HFFc6 (cell line): Measurements from ENCODE around the gene TDP2. TPM values are rescaled to one million over a fixed set of nuclear protein-coding genes. Genes with fewer than 3 reads are reported as not detected.
"Not testable (repeated sequence)": the region's sequence is repeated elsewhere in the genome, so short reads cannot be mapped to it uniquely, and the experiment has no call there.

Experiments used
- DNase-seq: peaks from one replicate; pipeline ENCODE4 v3.0.0-alpha.2; 2018
- H3K27ac Mint-ChIP-seq: 2 replicates; pipeline ENCODE4 v1.8.0; 2020; ENCODE audit warnings: mild to moderate bottlenecking, mixed read lengths
- H3K27me3 Mint-ChIP-seq: 2 replicates; pipeline ENCODE4 v1.8.0; 2021; ENCODE audit warnings: mild to moderate bottlenecking, moderate library complexity, mixed read lengths; ENCODE audit not compliant: insufficient read depth
- H3K36me3 Mint-ChIP-seq: 2 replicates; pipeline ENCODE4 v1.8.0; 2021; ENCODE audit warnings: low read depth, mixed read lengths
- H3K4me1 Mint-ChIP-seq: 2 replicates; pipeline ENCODE4 v1.8.0; 2020; ENCODE audit warnings: low read depth, mixed read lengths
- H3K4me3 Mint-ChIP-seq: 2 replicates; pipeline ENCODE4 v1.8.0; 2020; ENCODE audit warnings: mild to moderate bottlenecking, moderate library complexity, mixed read lengths
- H3K9me3 Mint-ChIP-seq: 2 replicates; pipeline ENCODE4 v1.8.0; 2020; ENCODE audit warnings: mild to moderate bottlenecking, mixed read lengths
- CTCF ChIP-seq: fragments of 200-600 bp; sonication (generic); IDR thresholded peaks from 2 replicates; pipeline ENCODE4 v1.5.0; 2021; ENCODE audit warnings: antibody characterized with exemption, mild to moderate bottlenecking
- total RNA-seq, 6 experiments: library from RNA; stranded (reverse); fragmentation: NEBNext Ultra II Directional; extraction: Animal tissue kit (Norgen Biotek cat#: 25700); gene quantifications; 2 replicates in 1 of 6; 3 replicates in 5 of 6; pipeline ENCODE4 v1.2.3, GENCODE V29; 2021

TDP2 gene
- total RNA-seq, 6 experiments from 2014 or later = 27.3 to 33.6 (median 30.7) TPM

- Mint-ChIP-seq H3K27ac (0 out of 2 replicates have a peak overlapping the region, but pooled peaks have one; percentile 24), H3K4me1 (no peaks in the 10 kb centered on the region; the same call in 1 of the 2 replicates), H3K9me3 (no peaks in the 10 kb centered on the region), H3K4me3 (no peak overlapping the region), H3K36me3 (peaks cover 30% of the 10 kb centered on the region), H3K27me3 (no peaks in the 10 kb centered on the region; the same call in 1 of the 2 replicates)
- DNase-seq = no peak
- TF ChIP-seq CTCF = no peak
Measured at GRCh38 chr6:24702720-24703282, 36.1 kb upstream of the TDP2 start.

- peaks cover 11% of the 10 kb centered on the region; the same call in 1 of the 2 replicates for H3K36me3 Mint-ChIP-seq
- TF ChIP-seq CTCF = no peak
- no peaks in the 10 kb centered on the region for H3K4me1 Mint-ChIP-seq
- no peak for DNase-seq
- H3K4me3 Mint-ChIP-seq = no peak overlapping the region
- no peak overlapping the region for H3K27ac Mint-ChIP-seq
- no peaks in the 10 kb centered on the region; the same call in 1 of the 2 replicates for H3K27me3 Mint-ChIP-seq
- no peaks in the 10 kb centered on the region for H3K9me3 Mint-ChIP-seq
Measured at GRCh38 chr6:24699521-24700359, 33.0 kb upstream of the TDP2 start.

GRCh38 chr6:24696097-24696496 is 29.4 kb upstream of the TDP2 start:
- no peak overlapping the region for H3K4me3 Mint-ChIP-seq
- DNase-seq = no peak
- no peak overlapping the region for H3K27ac Mint-ChIP-seq
- no peaks in the 10 kb centered on the region for H3K9me3 Mint-ChIP-seq
- no peaks in the 10 kb centered on the region for H3K27me3 Mint-ChIP-seq
- no peaks in the 10 kb centered on the region for H3K4me1 Mint-ChIP-seq
- H3K36me3 Mint-ChIP-seq = no peaks in the 10 kb centered on the region
- no peak for TF ChIP-seq CTCF

GRCh38 chr6:24695635-24696034 is 28.9 kb upstream of the TDP2 start:
- not testable (repeated sequence) for H3K36me3 Mint-ChIP-seq, H3K27ac Mint-ChIP-seq, H3K4me3 Mint-ChIP-seq, H3K27me3 Mint-ChIP-seq, H3K9me3 Mint-ChIP-seq, H3K4me1 Mint-ChIP-seq
- peak; percentile 19 for DNase-seq
- TF ChIP-seq CTCF = peak; percentile 76

- no peak for DNase-seq
- H3K36me3 Mint-ChIP-seq = no peaks in the 10 kb centered on the region
- no peaks in the 10 kb centered on the region for H3K27me3 Mint-ChIP-seq
- H3K4me1 Mint-ChIP-seq = no peaks in the 10 kb centered on the region
- H3K4me3 Mint-ChIP-seq = no peak overlapping the region
- H3K9me3 Mint-ChIP-seq = no peaks in the 10 kb centered on the region
- TF ChIP-seq CTCF = no peak
- no peak overlapping the region for H3K27ac Mint-ChIP-seq
Measured at GRCh38 chr6:24694198-24694597, 27.5 kb upstream of the TDP2 start.
